OCI-LY7 (cell line): ENCODE results near the gene NKG7. TPM values are rescaled to one million over a fixed set of nuclear protein-coding genes. Genes with fewer than 3 reads are reported as not detected.

Source experiments
- BruUV-seq: library from RNA; stranded (reverse); fragments of 400-500 nt; replicated peaks from 2 replicates; lab custom pipeline; 2021; lab: Mats Ljungman, UMichigan
- CTCF ChIA-PET: fragments of 300-600 bp; sonication (Branson Sonifier 250); formaldehyde crosslinking; loops from one replicate; lab custom pipeline; 2022; ENCODE audit warnings: antibody characterized with exemption; ENCODE audit not compliant: unreplicated experiment; lab: Charles Lee
- POLR2A ChIA-PET: fragments of 300-600 bp; sonication (Branson Sonifier 250); formaldehyde crosslinking; loops from one replicate; lab custom pipeline; 2022; ENCODE audit warnings: antibody characterized with exemption; lab: Charles Lee
- DNase-seq: peaks from one replicate; pipeline ENCODE4 v3.0.0-alpha.2; 2015; ENCODE audit warnings: low spot score
- H2AFZ ChIP-seq: fragments of 200-600 bp; sonication (generic), shearing (Covaris generic); 2 replicates; pipeline ENCODE4 v1.6.1; 2014; ENCODE audit warnings: mild to moderate bottlenecking, antibody characterized with exemption, low read length, moderate library complexity
- H3K27ac ChIP-seq: fragments of 200-600 bp; sonication (generic); 2 replicates; pipeline ENCODE4 v1.5.1; 2014; ENCODE audit warnings: mixed run types, low read depth, mild to moderate bottlenecking, moderate library complexity, low read length, inconsistent platforms; ENCODE audit not compliant: poor library complexity, severe bottlenecking
- H3K36me3 ChIP-seq: fragments of 200-600 bp; sonication (generic); 2 replicates; pipeline ENCODE4 v1.6.1; 2014; ENCODE audit warnings: mild to moderate bottlenecking, antibody characterized with exemption, low read length, moderate library complexity, mixed read lengths; ENCODE audit not compliant: insufficient read depth
- H3K4me1 ChIP-seq: fragments of 200-600 bp; sonication (generic); 2 replicates; pipeline ENCODE4 v1.5.1; 2014; ENCODE audit warnings: mild to moderate bottlenecking, low read length; ENCODE audit not compliant: insufficient read depth, poor library complexity, severe bottlenecking
- H3K4me2 ChIP-seq: fragments of 200-600 bp; sonication (generic); 2 replicates; pipeline ENCODE4 v1.6.1; 2014; ENCODE audit warnings: mild to moderate bottlenecking, low read length
- H3K4me3 ChIP-seq: fragments of 200-600 bp; sonication (generic); 2 replicates; pipeline ENCODE4 v1.5.1; 2014; ENCODE audit warnings: mild to moderate bottlenecking, low read depth, low read length; ENCODE audit not compliant: poor library complexity, severe bottlenecking
- H3K79me2 ChIP-seq: fragments of 200-600 bp; sonication (generic); 2 replicates; pipeline ENCODE4 v1.6.1; 2016; ENCODE audit warnings: low read depth, mild to moderate bottlenecking, low read length, moderate library complexity, mixed read lengths; ENCODE audit not compliant: insufficient read depth
- H3K9me2 ChIP-seq: fragments of 200-600 bp; sonication (generic); 2 replicates; pipeline ENCODE4 v1.6.1; 2016; ENCODE audit warnings: mild to moderate bottlenecking, low read length, mixed read lengths; ENCODE audit not compliant: insufficient read depth
- H3K9me3 ChIP-seq: fragments of 200-600 bp; sonication (generic); 2 replicates; pipeline ENCODE4 v1.6.1; 2014; ENCODE audit warnings: mild to moderate bottlenecking, mixed run types, low read length, mixed read lengths
- H4K20me1 ChIP-seq: fragments of 200-600 bp; sonication (generic); 2 replicates; pipeline ENCODE4 v1.6.1; 2014; ENCODE audit warnings: mild to moderate bottlenecking, antibody characterized with exemption, low read length, moderate library complexity, mixed read lengths; ENCODE audit not compliant: insufficient read depth
- EZH2phosphoT487 ChIP-seq: fragments of 200-600 bp; sonication (generic); IDR thresholded peaks from 2 replicates; pipeline ENCODE4 v1.6.1; 2018; ENCODE audit warnings: low read depth, borderline replicate concordance, mild to moderate bottlenecking, mixed run types, antibody characterized with exemption, low read length, moderate library complexity, mixed read lengths
- intact Hi-C: fragments of 100-400 bp; cut with micrococcal nuclease; formaldehyde crosslinking; loops from one replicate; pipeline ENCODE4 v1.10.0; 2022; ENCODE audit not compliant: unreplicated experiment
- total RNA-seq, 2 experiments: library from RNA; depleted of rRNA in 1 of 2; stranded (reverse); fragments of >200 nt in 1 of 2; shearing (Covaris generic) in 1 of 2; gene quantifications; 2 replicates each; pipeline ENCODE4 v1.2.3, GENCODE V29; 2014 to 2022
- TF ChIP-seq, protein P1 (sequence below): fragments of 200-600 bp; sonication (generic); conservative IDR thresholded peaks from 2 replicates; pipeline ENCODE4 v1.5.1; 2014; ENCODE audit warnings: mild to moderate bottlenecking, antibody characterized with exemption, low read length, moderate library complexity, mixed read lengths

Gene NKG7
- total RNA-seq, 2 experiments from 2014 or later: not detected

DNA sequence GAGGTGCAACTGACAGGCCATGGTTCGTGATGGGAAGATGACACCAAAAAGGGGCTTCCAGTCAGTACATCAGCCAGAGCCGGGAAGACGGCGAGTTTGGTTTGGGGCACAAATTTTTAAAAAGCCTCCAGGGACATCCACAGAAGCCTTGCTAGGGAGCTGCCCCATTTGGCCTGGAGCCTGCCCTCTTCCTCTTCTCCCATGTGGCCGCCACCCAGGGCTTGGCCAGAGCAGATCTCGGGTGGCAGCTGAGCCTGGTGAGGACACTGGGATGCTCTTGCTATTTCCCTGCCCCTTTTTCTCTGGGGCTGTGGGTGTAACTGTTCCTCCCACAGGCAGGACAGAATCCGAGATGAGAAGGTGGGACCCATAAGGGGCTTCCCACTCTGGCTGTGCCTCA, 14.5 kb downstream of the NKG7 start:
- POLR2A ChIA-PET: no interaction called here
- intact Hi-C loops: no loop called here
- TF ChIP-seq EZH2phosphoT487: no peak
- TF ChIP-seq, protein P1, sequence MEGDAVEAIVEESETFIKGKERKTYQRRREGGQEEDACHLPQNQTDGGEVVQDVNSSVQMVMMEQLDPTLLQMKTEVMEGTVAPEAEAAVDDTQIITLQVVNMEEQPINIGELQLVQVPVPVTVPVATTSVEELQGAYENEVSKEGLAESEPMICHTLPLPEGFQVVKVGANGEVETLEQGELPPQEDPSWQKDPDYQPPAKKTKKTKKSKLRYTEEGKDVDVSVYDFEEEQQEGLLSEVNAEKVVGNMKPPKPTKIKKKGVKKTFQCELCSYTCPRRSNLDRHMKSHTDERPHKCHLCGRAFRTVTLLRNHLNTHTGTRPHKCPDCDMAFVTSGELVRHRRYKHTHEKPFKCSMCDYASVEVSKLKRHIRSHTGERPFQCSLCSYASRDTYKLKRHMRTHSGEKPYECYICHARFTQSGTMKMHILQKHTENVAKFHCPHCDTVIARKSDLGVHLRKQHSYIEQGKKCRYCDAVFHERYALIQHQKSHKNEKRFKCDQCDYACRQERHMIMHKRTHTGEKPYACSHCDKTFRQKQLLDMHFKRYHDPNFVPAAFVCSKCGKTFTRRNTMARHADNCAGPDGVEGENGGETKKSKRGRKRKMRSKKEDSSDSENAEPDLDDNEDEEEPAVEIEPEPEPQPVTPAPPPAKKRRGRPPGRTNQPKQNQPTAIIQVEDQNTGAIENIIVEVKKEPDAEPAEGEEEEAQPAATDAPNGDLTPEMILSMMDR: no peak
- Histone ChIP-seq H3K27ac (no peak overlapping the region), H3K9me3 (no peaks in the 10 kb centered on the region), H3K9me2 (no peaks in the 10 kb centered on the region), H3K79me2 (no peaks in the 10 kb centered on the region), H2AFZ (no peak overlapping the region), H3K4me3 (no peak overlapping the region), H3K4me2 (no peak overlapping the region), H3K4me1 (peaks cover 11% of the 10 kb centered on the region), H3K36me3 (no peaks in the 10 kb centered on the region), H4K20me1 (no peaks in the 10 kb centered on the region)
- DNase-seq: no peak
- CTCF ChIA-PET: interaction anchor here (1.0 kb wide), 1 partner anchor 18 kb away, joined by 4 read pairs; no protein-coding TSS in a partner anchor
- BruUV-seq: no TSS peak

DNA sequence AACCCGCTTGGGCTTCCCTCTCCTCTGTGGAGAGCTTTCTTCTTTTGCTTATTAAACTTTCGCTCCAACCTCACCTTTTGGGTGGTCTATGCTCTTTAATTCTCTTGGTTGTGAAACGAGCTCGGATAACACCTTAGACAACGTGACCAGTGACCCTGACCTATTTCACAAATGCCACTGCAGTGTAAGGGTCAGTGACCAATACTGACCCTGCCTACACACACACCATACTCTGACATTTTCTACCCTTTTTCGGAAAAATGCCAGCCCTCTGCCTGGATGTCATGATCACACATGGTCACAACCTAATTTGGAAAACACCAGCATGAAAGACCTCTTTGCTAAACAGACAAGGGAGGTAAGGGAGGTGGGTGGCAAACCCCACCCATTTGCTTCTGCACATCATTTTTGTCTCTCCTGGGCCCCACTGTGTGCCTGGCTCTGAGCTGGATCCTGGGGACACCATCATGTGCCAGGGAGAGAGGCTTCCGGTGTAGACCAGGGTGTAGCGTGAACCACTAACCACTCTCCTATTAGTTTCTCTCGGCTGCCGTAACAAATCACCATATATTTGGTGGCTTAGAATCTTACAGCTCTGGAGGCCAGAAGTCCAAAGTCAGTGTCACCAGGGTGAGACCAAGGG, 16.2 kb downstream of the NKG7 start:
- Histone ChIP-seq H3K9me3 (no peaks in the 10 kb centered on the region), H3K27ac (no peak overlapping the region), H4K20me1 (no peaks in the 10 kb centered on the region), H3K36me3 (no peaks in the 10 kb centered on the region), H3K79me2 (no peaks in the 10 kb centered on the region), H3K4me1 (no peaks in the 10 kb centered on the region), H3K9me2 (no peaks in the 10 kb centered on the region), H3K4me3 (no peak overlapping the region), H2AFZ (no peak overlapping the region), H3K4me2 (no peak overlapping the region)
- TF ChIP-seq, protein P1: no peak
- no peak for TF ChIP-seq EZH2phosphoT487
- BruUV-seq: no TSS peak
- ChIA-PET CTCF (no interaction called here), POLR2A (no interaction called here)
- DNase-seq: no peak
- intact Hi-C loops: no loop called here

DNA sequence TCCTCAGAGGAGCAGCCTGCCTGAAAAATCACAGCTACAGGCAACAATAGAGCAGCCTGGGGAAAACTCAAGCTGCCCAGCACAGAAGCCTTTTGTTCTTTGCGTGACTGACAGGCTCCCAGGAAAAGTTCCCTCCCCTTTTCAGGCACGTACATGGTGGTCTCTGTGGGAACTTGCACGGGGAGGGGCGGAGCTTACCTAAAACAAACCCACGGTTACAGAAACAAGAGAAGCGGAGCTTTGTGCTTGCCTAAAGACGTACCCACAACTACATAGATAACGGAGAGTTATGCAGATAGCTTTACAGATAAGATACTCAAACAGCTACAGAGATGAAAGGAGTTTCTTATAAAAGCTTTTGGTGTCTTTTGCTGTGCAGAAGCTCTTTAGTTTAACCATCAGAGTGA, 17.7 kb downstream of the NKG7 start:
- no peaks in the 10 kb centered on the region for H3K36me3 ChIP-seq
- POLR2A ChIA-PET: interaction anchor here (0.8 kb wide), 1 partner anchor 12 kb away, joined by 3 read pairs; no protein-coding TSS in a partner anchor
- H2AFZ ChIP-seq: no peak overlapping the region
- H3K4me2 ChIP-seq: no peak overlapping the region
- no peak for TF ChIP-seq EZH2phosphoT487
- TF ChIP-seq, protein P1: no peak
- no peak overlapping the region for H3K27ac ChIP-seq
- BruUV-seq: no TSS peak
- intact Hi-C loops: no loop called here
- no peaks in the 10 kb centered on the region for H3K79me2 ChIP-seq
- CTCF ChIA-PET: no interaction called here
- H4K20me1 ChIP-seq: no peaks in the 10 kb centered on the region
- DNase-seq: no peak
- H3K9me3 ChIP-seq: no peaks in the 10 kb centered on the region
- H3K9me2 ChIP-seq: no peaks in the 10 kb centered on the region
- no peak overlapping the region for H3K4me3 ChIP-seq
- no peaks in the 10 kb centered on the region for H3K4me1 ChIP-seq
